ENCODE measurements around the gene POLR3E. TPM values are rescaled to one million over a fixed set of nuclear protein-coding genes. Genes with fewer than 3 reads are reported as not detected.

The POLR3E gene
- total and polyA plus RNA-seq, 4 donors, result 16.0 to 42.9 (median 18.3) TPM

DNA sequence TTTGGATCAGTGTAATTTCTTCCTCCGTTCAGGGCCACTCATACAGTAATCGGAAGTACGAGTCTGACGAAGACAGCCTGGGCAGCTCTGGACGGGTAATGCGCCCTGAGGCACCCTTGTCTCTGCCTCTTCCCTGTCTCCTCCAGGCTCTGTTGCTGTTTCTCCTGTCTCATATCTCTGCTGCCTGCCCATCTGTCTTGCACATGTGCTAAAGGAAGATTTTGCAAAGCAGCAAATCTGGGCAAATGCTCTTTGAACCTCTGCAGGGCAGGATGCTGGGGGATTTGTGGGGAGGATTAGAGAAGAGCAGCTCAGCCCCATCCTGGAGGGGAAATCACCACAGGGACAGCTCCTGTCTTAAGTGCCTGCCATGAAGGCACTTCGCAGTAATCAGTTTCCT lies 32.4 kb upstream of the POLR3E start:
- TF ChIP-seq, protein P1, sequence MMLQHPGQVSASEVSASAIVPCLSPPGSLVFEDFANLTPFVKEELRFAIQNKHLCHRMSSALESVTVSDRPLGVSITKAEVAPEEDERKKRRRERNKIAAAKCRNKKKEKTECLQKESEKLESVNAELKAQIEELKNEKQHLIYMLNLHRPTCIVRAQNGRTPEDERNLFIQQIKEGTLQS (IDR thresholded peaks at IDR 0.05), result no peak
- Histone ChIP-seq H3K9ac (ENCODE audit: low read depth in 1 of 2, low read length in 2 of 2) (no peak overlapping the region), H3K27me3 (ENCODE audit: control insufficient read depth in 4 of 4, insufficient read depth in 4 of 4, low read length in 3 of 4) (no peaks in the 10 kb centered on the region), H3K27ac (ENCODE audit: low read depth in 1 of 2, low read length in 2 of 2) (no peak overlapping the region), H3K4me1 (ENCODE audit: control insufficient read depth in 4 of 4, insufficient read depth in 4 of 4, low read length in 3 of 4) (no peaks in the 10 kb centered on the region), H3K9me3 (ENCODE audit: control insufficient read depth in 4 of 4, low read length in 3 of 4) (no peaks in the 10 kb centered on the region), H3K36me3 (ENCODE audit: control insufficient read depth in 4 of 4, insufficient read depth in 3 of 4, low read depth in 1 of 4, low read length in 3 of 4) (peaks cover 15 to 47% (median 18%) of the 10 kb centered on the region in 4 donors), H3K4me3 (ENCODE audit: low read depth in 1 of 3, low read length in 3 of 3) (no peak overlapping the region)
- no peak for DNase-seq (ENCODE audit: low spot score)
- 97% methylated on average over 7 of the region's 7 CpGs for WGBS

DNA sequence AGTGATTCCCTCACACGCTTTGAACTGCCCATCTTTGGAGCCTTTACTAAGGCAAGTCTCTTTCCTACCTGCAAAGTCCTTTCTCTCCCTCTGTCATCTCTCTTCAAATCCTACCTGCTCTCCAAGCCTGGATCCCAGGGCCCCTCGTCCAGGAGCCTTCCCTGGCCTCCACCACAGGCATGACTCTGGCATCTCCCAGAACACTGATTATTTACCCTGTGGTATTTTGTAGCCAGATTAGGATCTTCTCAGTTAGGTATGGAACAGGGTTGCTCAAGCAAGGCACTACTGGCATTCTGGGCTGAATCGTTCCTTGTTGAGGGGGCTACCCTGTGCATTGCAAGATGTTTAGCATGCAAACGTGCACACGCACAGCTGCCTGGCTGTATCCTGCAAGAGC lies 31.9 kb upstream of the POLR3E start:
- no peaks in the 10 kb centered on the region for H3K27me3 ChIP-seq (ENCODE audit: control insufficient read depth in 4 of 4, insufficient read depth in 4 of 4, low read length in 3 of 4)
- no peaks in the 10 kb centered on the region for H3K9me3 ChIP-seq (ENCODE audit: control insufficient read depth in 4 of 4, low read length in 3 of 4)
- TF ChIP-seq TAF1 (conservative IDR thresholded peaks at IDR 0.05), result no peak
- no peak for TF ChIP-seq HNF4G (IDR thresholded peaks at IDR 0.05)
- no peak for TF ChIP-seq RAD21 (IDR thresholded peaks at IDR 0.05)
- TF ChIP-seq JUND (IDR thresholded peaks at IDR 0.05), result no peak
- TF ChIP-seq, protein P2, sequence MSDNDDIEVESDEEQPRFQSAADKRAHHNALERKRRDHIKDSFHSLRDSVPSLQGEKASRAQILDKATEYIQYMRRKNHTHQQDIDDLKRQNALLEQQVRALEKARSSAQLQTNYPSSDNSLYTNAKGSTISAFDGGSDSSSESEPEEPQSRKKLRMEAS (IDR thresholded peaks at IDR 0.05), result no peak
- no peak for TF ChIP-seq NR2F2 (IDR thresholded peaks at IDR 0.05)
- no peak for TF ChIP-seq FOXA2 (IDR thresholded peaks at IDR 0.05)
- TF ChIP-seq, protein P1 (IDR thresholded peaks at IDR 0.05), result no peak
- TF ChIP-seq FOXA1 (IDR thresholded peaks at IDR 0.05), result no peak
- no peak for TF ChIP-seq RXRA (IDR thresholded peaks at IDR 0.05)
- TF ChIP-seq GABPA (IDR thresholded peaks at IDR 0.05 in 1 of 2, conservative IDR thresholded peaks at IDR 0.05 in 1 of 2), result no peak
- no peak for TF ChIP-seq EGR1 (IDR thresholded peaks at IDR 0.05; ENCODE audit: low read depth in 2 of 2)
- TF ChIP-seq, protein P3, sequence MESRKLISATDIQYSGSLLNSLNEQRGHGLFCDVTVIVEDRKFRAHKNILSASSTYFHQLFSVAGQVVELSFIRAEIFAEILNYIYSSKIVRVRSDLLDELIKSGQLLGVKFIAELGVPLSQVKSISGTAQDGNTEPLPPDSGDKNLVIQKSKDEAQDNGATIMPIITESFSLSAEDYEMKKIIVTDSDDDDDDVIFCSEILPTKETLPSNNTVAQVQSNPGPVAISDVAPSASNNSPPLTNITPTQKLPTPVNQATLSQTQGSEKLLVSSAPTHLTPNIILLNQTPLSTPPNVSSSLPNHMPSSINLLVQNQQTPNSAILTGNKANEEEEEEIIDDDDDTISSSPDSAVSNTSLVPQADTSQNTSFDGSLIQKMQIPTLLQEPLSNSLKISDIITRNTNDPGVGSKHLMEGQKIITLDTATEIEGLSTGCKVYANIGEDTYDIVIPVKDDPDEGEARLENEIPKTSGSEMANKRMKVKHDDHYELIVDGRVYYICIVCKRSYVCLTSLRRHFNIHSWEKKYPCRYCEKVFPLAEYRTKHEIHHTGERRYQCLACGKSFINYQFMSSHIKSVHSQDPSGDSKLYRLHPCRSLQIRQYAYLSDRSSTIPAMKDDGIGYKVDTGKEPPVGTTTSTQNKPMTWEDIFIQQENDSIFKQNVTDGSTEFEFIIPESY (IDR thresholded peaks at IDR 0.05), result no peak
- TF ChIP-seq SP1 (IDR thresholded peaks at IDR 0.05), result no peak
- no peak for TF ChIP-seq YY1 (IDR thresholded peaks at IDR 0.05)
- TF ChIP-seq, protein P4, sequence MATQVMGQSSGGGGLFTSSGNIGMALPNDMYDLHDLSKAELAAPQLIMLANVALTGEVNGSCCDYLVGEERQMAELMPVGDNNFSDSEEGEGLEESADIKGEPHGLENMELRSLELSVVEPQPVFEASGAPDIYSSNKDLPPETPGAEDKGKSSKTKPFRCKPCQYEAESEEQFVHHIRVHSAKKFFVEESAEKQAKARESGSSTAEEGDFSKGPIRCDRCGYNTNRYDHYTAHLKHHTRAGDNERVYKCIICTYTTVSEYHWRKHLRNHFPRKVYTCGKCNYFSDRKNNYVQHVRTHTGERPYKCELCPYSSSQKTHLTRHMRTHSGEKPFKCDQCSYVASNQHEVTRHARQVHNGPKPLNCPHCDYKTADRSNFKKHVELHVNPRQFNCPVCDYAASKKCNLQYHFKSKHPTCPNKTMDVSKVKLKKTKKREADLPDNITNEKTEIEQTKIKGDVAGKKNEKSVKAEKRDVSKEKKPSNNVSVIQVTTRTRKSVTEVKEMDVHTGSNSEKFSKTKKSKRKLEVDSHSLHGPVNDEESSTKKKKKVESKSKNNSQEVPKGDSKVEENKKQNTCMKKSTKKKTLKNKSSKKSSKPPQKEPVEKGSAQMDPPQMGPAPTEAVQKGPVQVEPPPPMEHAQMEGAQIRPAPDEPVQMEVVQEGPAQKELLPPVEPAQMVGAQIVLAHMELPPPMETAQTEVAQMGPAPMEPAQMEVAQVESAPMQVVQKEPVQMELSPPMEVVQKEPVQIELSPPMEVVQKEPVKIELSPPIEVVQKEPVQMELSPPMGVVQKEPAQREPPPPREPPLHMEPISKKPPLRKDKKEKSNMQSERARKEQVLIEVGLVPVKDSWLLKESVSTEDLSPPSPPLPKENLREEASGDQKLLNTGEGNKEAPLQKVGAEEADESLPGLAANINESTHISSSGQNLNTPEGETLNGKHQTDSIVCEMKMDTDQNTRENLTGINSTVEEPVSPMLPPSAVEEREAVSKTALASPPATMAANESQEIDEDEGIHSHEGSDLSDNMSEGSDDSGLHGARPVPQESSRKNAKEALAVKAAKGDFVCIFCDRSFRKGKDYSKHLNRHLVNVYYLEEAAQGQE (IDR thresholded peaks at IDR 0.05), result no peak
- no peak for TF ChIP-seq HNF4A (conservative IDR thresholded peaks at IDR 0.05)
- TF ChIP-seq, protein P5, sequence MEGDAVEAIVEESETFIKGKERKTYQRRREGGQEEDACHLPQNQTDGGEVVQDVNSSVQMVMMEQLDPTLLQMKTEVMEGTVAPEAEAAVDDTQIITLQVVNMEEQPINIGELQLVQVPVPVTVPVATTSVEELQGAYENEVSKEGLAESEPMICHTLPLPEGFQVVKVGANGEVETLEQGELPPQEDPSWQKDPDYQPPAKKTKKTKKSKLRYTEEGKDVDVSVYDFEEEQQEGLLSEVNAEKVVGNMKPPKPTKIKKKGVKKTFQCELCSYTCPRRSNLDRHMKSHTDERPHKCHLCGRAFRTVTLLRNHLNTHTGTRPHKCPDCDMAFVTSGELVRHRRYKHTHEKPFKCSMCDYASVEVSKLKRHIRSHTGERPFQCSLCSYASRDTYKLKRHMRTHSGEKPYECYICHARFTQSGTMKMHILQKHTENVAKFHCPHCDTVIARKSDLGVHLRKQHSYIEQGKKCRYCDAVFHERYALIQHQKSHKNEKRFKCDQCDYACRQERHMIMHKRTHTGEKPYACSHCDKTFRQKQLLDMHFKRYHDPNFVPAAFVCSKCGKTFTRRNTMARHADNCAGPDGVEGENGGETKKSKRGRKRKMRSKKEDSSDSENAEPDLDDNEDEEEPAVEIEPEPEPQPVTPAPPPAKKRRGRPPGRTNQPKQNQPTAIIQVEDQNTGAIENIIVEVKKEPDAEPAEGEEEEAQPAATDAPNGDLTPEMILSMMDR (IDR thresholded peaks at IDR 0.05; ENCODE audit: low read depth, low read length, missing input control), result no peak
- WGBS, result 93% methylated on average over 5 of the region's 5 CpGs
- no peaks in the 10 kb centered on the region for H3K4me1 ChIP-seq (ENCODE audit: control insufficient read depth in 4 of 4, insufficient read depth in 4 of 4, low read length in 3 of 4)
- H3K27ac ChIP-seq (ENCODE audit: low read depth in 1 of 2, low read length in 2 of 2), result no peak overlapping the region
- no peak overlapping the region for H3K4me3 ChIP-seq (ENCODE audit: low read depth in 1 of 3, low read length in 3 of 3)
- H3K36me3 ChIP-seq (ENCODE audit: control insufficient read depth in 4 of 4, insufficient read depth in 3 of 4, low read depth in 1 of 4, low read length in 3 of 4), result peaks cover 14 to 42% (median 18%) of the 10 kb centered on the region in 4 donors
- no peak for DNase-seq (ENCODE audit: low spot score)
- no peak overlapping the region for H3K9ac ChIP-seq (ENCODE audit: low read depth in 1 of 2, low read length in 2 of 2)
